H1 (cell line): ENCODE measurements around the gene SKP2. TPM values are rescaled to one million over a fixed set of nuclear protein-coding genes. Genes with fewer than 3 reads are reported as not detected.

Experiments used
- CTCF ChIA-PET: fragments of 300-600 bp; sonication (Branson Sonifier 250); formaldehyde crosslinking; loops from one replicate; lab custom pipeline; 2021; ENCODE audit not compliant: partially characterized antibody; lab: Charles Lee
- POLR2A ChIA-PET: fragments of 300-600 bp; sonication (Branson Sonifier 250); formaldehyde crosslinking; loops from one replicate; lab custom pipeline; 2021; ENCODE audit warnings: inconsistent platforms; ENCODE audit not compliant: partially characterized antibody; lab: Charles Lee
- DNase-seq, 2 experiments: peaks; one replicate each; pipeline versions ENCODE4 v3.0.0 to v3.0.0-alpha.2; 2010 to 2022; ENCODE audit warnings: low spot score in 2 of 2, low read depth in 1 of 2, mixed read lengths in 1 of 2
- FAIRE-seq: peaks from 2 replicates; lab custom pipeline; 2011; peaks lifted over from hg19 to GRCh38; lab: Jason Lieb, UNC
- H2AFZ ChIP-seq: 2 replicates; pipeline ENCODE4 v1.8.1; 2012; ENCODE audit warnings: low read length, inconsistent platforms
- H2AK5ac ChIP-seq: 2 replicates; pipeline ENCODE4 v1.6.1; 2013; ENCODE audit warnings: low read depth, low read length
- H2BK120ac ChIP-seq: replicated peaks from 2 replicates; pipeline ENCODE3; 2013; ENCODE audit warnings: low read depth, low read length, inconsistent platforms
- H2BK12ac ChIP-seq: 2 replicates; pipeline ENCODE4 v1.6.1; 2013; ENCODE audit warnings: low read depth, low read length
- H2BK15ac ChIP-seq: 2 replicates; pipeline ENCODE4 v1.6.1; 2013; ENCODE audit warnings: low read length
- H2BK20ac ChIP-seq: 2 replicates; pipeline ENCODE4 v1.6.1; 2013; ENCODE audit warnings: low read length
- H2BK5ac ChIP-seq: 2 replicates; pipeline ENCODE4 v1.6.1; 2013; ENCODE audit warnings: low read depth, low read length
- H3K14ac ChIP-seq: 2 replicates; pipeline ENCODE4 v1.6.1; 2013; ENCODE audit warnings: inconsistent platforms; ENCODE audit not compliant: insufficient read length
- H3K18ac ChIP-seq: 2 replicates; pipeline ENCODE4 v1.6.1; 2013; ENCODE audit warnings: low read length; ENCODE audit errors: extremely low read depth
- H3K23ac ChIP-seq: 2 replicates; pipeline ENCODE4 v1.6.1; 2013; ENCODE audit warnings: inconsistent platforms; ENCODE audit not compliant: insufficient read length
- H3K23me2 ChIP-seq: 2 replicates; pipeline ENCODE4 v1.6.1; 2013; ENCODE audit warnings: low read depth, low read length
- H3K27ac ChIP-seq: 2 replicates; pipeline ENCODE4 v1.6.1; 2011; ENCODE audit warnings: low read depth, low read length, inconsistent platforms
- H3K27me3 ChIP-seq, 4 experiments: replicated peaks in 1 of 4; 1 replicate in 1 of 4; 2 replicates in 3 of 4; pipeline versions ENCODE4 v1.6.1 to v1.8.1; 2011 to 2013; ENCODE audit warnings: low read length in 3 of 4, mild to moderate bottlenecking in 3 of 4, inconsistent platforms in 2 of 4, mixed read lengths in 2 of 4, moderate library complexity in 1 of 4; ENCODE audit not compliant: control insufficient read depth in 3 of 4, insufficient read depth in 3 of 4; ENCODE audit errors: extremely low read depth in 1 of 4
- H3K36me3 ChIP-seq, 4 experiments: 2 replicates each; pipeline versions ENCODE4 v1.6.1 to v1.8.1; 2011 to 2013; ENCODE audit warnings: mild to moderate bottlenecking in 4 of 4, low read length in 3 of 4, moderate library complexity in 2 of 4, control low read depth in 1 of 4, inconsistent platforms in 1 of 4; ENCODE audit not compliant: insufficient read depth in 4 of 4, control insufficient read depth in 2 of 4
- H3K4ac ChIP-seq: replicated peaks from 2 replicates; pipeline ENCODE3; 2013; ENCODE audit warnings: low read length, low read depth, mixed read lengths, inconsistent platforms; ENCODE audit not compliant: insufficient read length
- H3K4me1 ChIP-seq, 4 experiments: replicated peaks in 1 of 4; 1 replicate in 1 of 4; 2 replicates in 3 of 4; pipeline versions ENCODE4 v1.6.1 to v1.8.1; 2011 to 2013; ENCODE audit warnings: low read length in 3 of 4, inconsistent platforms in 2 of 4, mixed read lengths in 1 of 4; ENCODE audit not compliant: insufficient read depth in 4 of 4, control insufficient read depth in 3 of 4
- H3K4me2 ChIP-seq, 2 experiments: 2 replicates each; pipeline versions ENCODE4 v1.6.1 to v1.8.1; 2011 to 2013; ENCODE audit warnings: low read depth in 2 of 2, low read length in 2 of 2, control low read depth in 1 of 2, inconsistent platforms in 1 of 2, mild to moderate bottlenecking in 1 of 2; ENCODE audit not compliant: insufficient read depth in 1 of 2
- H3K4me3 ChIP-seq, 4 experiments: fragments of 200-600, 300-600 bp in 1 of 4; sonication (generic), shearing (Covaris generic), sonication (Bioruptor Twin) in 1 of 4; 2 replicates each; pipeline versions ENCODE4 v1.5.1 to v1.8.1; 2011 to 2016; ENCODE audit warnings: low read length in 4 of 4, low read depth in 3 of 4, control low read depth in 2 of 4, inconsistent platforms in 2 of 4, mild to moderate bottlenecking in 2 of 4, mixed read lengths in 1 of 4, moderate library complexity in 1 of 4; ENCODE audit not compliant: insufficient read depth in 2 of 4; ENCODE audit errors: extremely low read depth in 1 of 4
- H3K56ac ChIP-seq: replicated peaks from 2 replicates; pipeline ENCODE3; 2013; ENCODE audit warnings: low read depth, mild to moderate bottlenecking, mixed read lengths, low read length, inconsistent platforms; ENCODE audit not compliant: insufficient read length
- H3K79me1 ChIP-seq: 2 replicates; pipeline ENCODE4 v1.6.1; 2013; ENCODE audit warnings: low read depth, low read length, control low read depth
- H3K79me2 ChIP-seq, 2 experiments: 2 replicates each; pipeline versions ENCODE4 v1.6.1 to v1.8.1; 2012 to 2013; ENCODE audit warnings: low read length in 2 of 2, mild to moderate bottlenecking in 2 of 2, inconsistent platforms in 1 of 2; ENCODE audit not compliant: insufficient read depth in 2 of 2, control insufficient read depth in 1 of 2
- H3K9ac ChIP-seq, 4 experiments: replicated peaks in 1 of 4; 1 replicate in 1 of 4; 2 replicates in 3 of 4; pipeline versions ENCODE4 v1.6.1 to v1.8.1; 2011 to 2013; ENCODE audit warnings: low read depth in 3 of 4, low read length in 3 of 4, control low read depth in 2 of 4, mild to moderate bottlenecking in 2 of 4, moderate library complexity in 2 of 4, inconsistent platforms in 1 of 4; ENCODE audit errors: extremely low read depth in 1 of 4
- H3K9me3 ChIP-seq, 2 experiments: 2 replicates each; pipeline versions ENCODE4 v1.6.1 to v1.8.1; 2012 to 2013; ENCODE audit warnings: mild to moderate bottlenecking in 2 of 2, moderate library complexity in 2 of 2, control low read depth in 1 of 2, inconsistent platforms in 1 of 2, low read depth in 1 of 2, low read length in 1 of 2, mixed read lengths in 1 of 2; ENCODE audit not compliant: insufficient read depth in 2 of 2
- H4K20me1 ChIP-seq, 2 experiments: replicated peaks in 1 of 2; 2 replicates each; pipeline versions ENCODE3 to v1.8.1; 2011 to 2013; ENCODE audit warnings: inconsistent platforms in 2 of 2, low read length in 2 of 2, mild to moderate bottlenecking in 1 of 2; ENCODE audit not compliant: insufficient read depth in 2 of 2, control insufficient read depth in 1 of 2
- H4K5ac ChIP-seq: 2 replicates; pipeline ENCODE4 v1.6.1; 2013; ENCODE audit warnings: low read length, low read depth, mixed read lengths, inconsistent platforms; ENCODE audit not compliant: insufficient read length
- H4K8ac ChIP-seq: 2 replicates; pipeline ENCODE4 v1.8.0; 2013; ENCODE audit warnings: mild to moderate bottlenecking, moderate library complexity, low read length, inconsistent platforms; ENCODE audit not compliant: insufficient read depth; ENCODE audit errors: extremely low read depth
- H4K91ac ChIP-seq: replicated peaks from 2 replicates; pipeline ENCODE3; 2013; ENCODE audit warnings: low read length, mixed read lengths, inconsistent platforms; ENCODE audit not compliant: insufficient read length
- BACH1 ChIP-seq: IDR thresholded peaks from 2 replicates; pipeline ENCODE4 v1.6.1; 2012; ENCODE audit warnings: low read length, improper control_type of control experiment
- CBX8 ChIP-seq: fragments of 300-800, 300-1000 bp; sonication (generic); IDR thresholded peaks from 2 replicates; pipeline ENCODE4 v1.7.1; 2016; ENCODE audit warnings: low read depth, low read length, borderline replicate concordance
- CREB1 ChIP-seq: IDR thresholded peaks from 2 replicates; pipeline ENCODE4 v1.6.1; 2012; ENCODE audit warnings: inconsistent platforms
- JUN ChIP-seq: IDR thresholded peaks from 2 replicates; pipeline ENCODE4 v1.6.1; 2011; ENCODE audit warnings: low read depth, mild to moderate bottlenecking, improper control_type of control experiment, low read length
- KDM4A ChIP-seq: IDR thresholded peaks from one replicate; pipeline ENCODE4 v1.7.1; 2012; ENCODE audit warnings: low read depth, mild to moderate bottlenecking, moderate library complexity, low read length, inconsistent platforms; ENCODE audit not compliant: severe bottlenecking
- PHF8 ChIP-seq: fragments of 200-600 bp; sonication (generic); conservative IDR thresholded peaks from 2 replicates; pipeline ENCODE4 v1.7.1; 2012; ENCODE audit warnings: low read depth, mild to moderate bottlenecking, inconsistent platforms, low read length, moderate library complexity
- TAF1 ChIP-seq: IDR thresholded peaks from 2 replicates; pipeline ENCODE4 v1.6.1; 2011; ENCODE audit warnings: mild to moderate bottlenecking, low read depth, low read length
- TBP ChIP-seq: IDR thresholded peaks from 2 replicates; pipeline ENCODE4 v1.6.1; 2011; ENCODE audit warnings: low read depth, low read length, improper control_type of control experiment
- WGBS, 2 experiments: shearing (Covaris generic) in 1 of 2; methylation state at CpG; one replicate each; pipeline versions ENCODE4 v1.1.6 to v1.1.7; 2013 to 2015; ENCODE audit warnings: low lambda C conversion rate in 2 of 2, mixed read lengths in 2 of 2, inconsistent platforms in 1 of 2, low coverage in 1 of 2, missing lambda C conversion rate in 1 of 2; ENCODE audit not compliant: insufficient replicate concordance in 2 of 2, insufficient coverage in 1 of 2, insufficient read length in 1 of 2; ENCODE audit errors: extremely low coverage in 1 of 2, missing lambda C conversion rate in 1 of 2; 5-methylcytosine and 5-hydroxymethylcytosine counted together
- polyA plus RNA-seq, 7 experiments: library from polyadenylated mRNA; depleted of rRNA in 3 of 7; stranded (reverse) in 5 of 7; unstranded in 2 of 7; fragments of >200 nt in 5 of 7; fragments of 200-250 nt in 2 of 7; gene quantifications; 1 replicate in 5 of 7; 2 replicates in 1 of 7; 4 replicates in 1 of 7; pipeline versions ENCODE4 v1.2.1 to v1.2.3, GENCODE V29; 2011 to 2013; ENCODE audit warnings: missing spikeins in 2 of 7, mixed read lengths in 2 of 7
- total RNA-seq: library from RNA; stranded (reverse); fragmentation: NEBNext Ultra II Directional; extraction: Animal tissue kit (Norgen Biotek cat#: 25700); gene quantifications from 2 replicates; pipeline ENCODE4 v1.2.1, GENCODE V29; 2021
- TF ChIP-seq, protein P1 (sequence below), 3 experiments: IDR thresholded peaks; 1 replicate in 2 of 3; 2 replicates in 1 of 3; pipeline versions ENCODE4 v1.5.1 to v1.6.1; 2011; ENCODE audit warnings: low read length in 3 of 3, mild to moderate bottlenecking in 3 of 3, inconsistent platforms in 2 of 3, low read depth in 1 of 3, moderate library complexity in 1 of 3; ENCODE audit not compliant: insufficient read depth in 1 of 3; ENCODE audit errors: control extremely low read depth in 1 of 3
- TF ChIP-seq, protein P2 (sequence below): IDR thresholded peaks from 2 replicates; pipeline ENCODE4 v1.6.1; 2012; ENCODE audit warnings: low read length, inconsistent platforms

Gene SKP2
- total and polyA plus RNA-seq, 2 of the 8 experiments (the other 6 are each of a cell fraction or from before 2014, with no cell fraction given) = 49.9 to 104 TPM

DNA sequence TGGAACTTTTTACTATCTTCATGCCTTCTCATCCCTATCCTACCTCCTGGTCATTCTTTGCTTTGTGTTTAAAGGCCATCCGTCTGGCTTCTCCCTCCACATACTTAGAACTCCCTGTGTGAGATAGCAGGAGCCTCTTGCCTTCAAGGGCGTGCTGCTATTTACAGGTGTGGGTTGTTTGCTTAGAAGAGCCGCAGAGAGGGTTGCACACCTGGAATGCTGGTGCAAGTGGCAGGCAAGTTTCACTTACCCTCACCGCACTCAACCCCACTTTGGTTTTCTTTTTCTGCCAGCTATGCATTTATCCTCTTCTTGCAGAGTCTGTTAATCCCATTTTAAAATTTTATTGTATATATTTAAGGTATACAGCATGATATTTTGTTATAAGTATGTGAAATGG lies 12.6 kb downstream of the SKP2 start:
- no peak overlapping the region for H4K5ac ChIP-seq
- no peak overlapping the region for H4K8ac ChIP-seq
- H3K36me3 ChIP-seq = peaks cover 7 to 78% (median 46%) of the 10 kb centered on the region in 4 experiments; a peak in 7 of 8 replicates
- no peak overlapping the region for H2BK15ac ChIP-seq
- H3K23me2 ChIP-seq = no peaks in the 10 kb centered on the region
- H3K9me3 ChIP-seq = no peaks in the 10 kb centered on the region
- H3K79me1 ChIP-seq = peaks cover 4% of the 10 kb centered on the region
- no peak overlapping the region for H2BK12ac ChIP-seq
- no peak for DNase-seq
- no peak overlapping the region for H3K4me2 ChIP-seq
- no peak overlapping the region for H3K18ac ChIP-seq
- CTCF ChIA-PET = interaction anchor here (0.7 to 1.8 kb wide), 2 partner anchors 8 to 14 kb away, joined by 3 to 4 read pairs; no protein-coding TSS in a partner anchor
- no peak overlapping the region for H2AFZ ChIP-seq
- no peak for FAIRE-seq
- 87% methylated on average over 4 of the region's 4 CpGs; no CpG with 5 or more reads in 1 of the 2 experiments for WGBS, 2 experiments
- H3K4ac ChIP-seq = no peak overlapping the region
- H3K23ac ChIP-seq = no peak overlapping the region
- H2BK20ac ChIP-seq = no peak overlapping the region
- peaks cover 0 to 20% of the 10 kb centered on the region in 2 experiments; a peak in 2 of 4 replicates for H3K79me2 ChIP-seq
- H3K14ac ChIP-seq = no peak overlapping the region
- no peak overlapping the region for H2BK5ac ChIP-seq
- peaks cover 0 to 6% of the 10 kb centered on the region in 2 experiments for H4K20me1 ChIP-seq
- H3K27ac ChIP-seq = no peak overlapping the region
- H2AK5ac ChIP-seq = no peak overlapping the region
- no peak overlapping the region for H4K91ac ChIP-seq
- H3K56ac ChIP-seq = no peak overlapping the region
- no peaks in the 10 kb centered on the region for H3K27me3 ChIP-seq
- H3K4me3 ChIP-seq = no peak overlapping the region
- no peak overlapping the region for H2BK120ac ChIP-seq
- no peaks in the 10 kb centered on the region for H3K4me1 ChIP-seq
- H3K9ac ChIP-seq = no peak overlapping the region
- POLR2A ChIA-PET = interaction anchor here (1.3 kb wide), 1 partner anchor 10 kb away, joined by 3 read pairs; no protein-coding TSS in a partner anchor
- TF ChIP-seq BACH1 (no peak), KDM4A (no peak), TBP (no peak), CBX8 (no peak), JUN (no peak), TAF1 (no peak), CREB1 (no peak), PHF8 (no peak)
- TF ChIP-seq, protein P1, sequence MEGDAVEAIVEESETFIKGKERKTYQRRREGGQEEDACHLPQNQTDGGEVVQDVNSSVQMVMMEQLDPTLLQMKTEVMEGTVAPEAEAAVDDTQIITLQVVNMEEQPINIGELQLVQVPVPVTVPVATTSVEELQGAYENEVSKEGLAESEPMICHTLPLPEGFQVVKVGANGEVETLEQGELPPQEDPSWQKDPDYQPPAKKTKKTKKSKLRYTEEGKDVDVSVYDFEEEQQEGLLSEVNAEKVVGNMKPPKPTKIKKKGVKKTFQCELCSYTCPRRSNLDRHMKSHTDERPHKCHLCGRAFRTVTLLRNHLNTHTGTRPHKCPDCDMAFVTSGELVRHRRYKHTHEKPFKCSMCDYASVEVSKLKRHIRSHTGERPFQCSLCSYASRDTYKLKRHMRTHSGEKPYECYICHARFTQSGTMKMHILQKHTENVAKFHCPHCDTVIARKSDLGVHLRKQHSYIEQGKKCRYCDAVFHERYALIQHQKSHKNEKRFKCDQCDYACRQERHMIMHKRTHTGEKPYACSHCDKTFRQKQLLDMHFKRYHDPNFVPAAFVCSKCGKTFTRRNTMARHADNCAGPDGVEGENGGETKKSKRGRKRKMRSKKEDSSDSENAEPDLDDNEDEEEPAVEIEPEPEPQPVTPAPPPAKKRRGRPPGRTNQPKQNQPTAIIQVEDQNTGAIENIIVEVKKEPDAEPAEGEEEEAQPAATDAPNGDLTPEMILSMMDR (IDR thresholded peaks at IDR 0.05; ENCODE audit: control extremely low read depth in 1 of 3, insufficient read depth in 1 of 3, low read depth in 1 of 3, low read length in 3 of 3) = no peak
- TF ChIP-seq, protein P2, sequence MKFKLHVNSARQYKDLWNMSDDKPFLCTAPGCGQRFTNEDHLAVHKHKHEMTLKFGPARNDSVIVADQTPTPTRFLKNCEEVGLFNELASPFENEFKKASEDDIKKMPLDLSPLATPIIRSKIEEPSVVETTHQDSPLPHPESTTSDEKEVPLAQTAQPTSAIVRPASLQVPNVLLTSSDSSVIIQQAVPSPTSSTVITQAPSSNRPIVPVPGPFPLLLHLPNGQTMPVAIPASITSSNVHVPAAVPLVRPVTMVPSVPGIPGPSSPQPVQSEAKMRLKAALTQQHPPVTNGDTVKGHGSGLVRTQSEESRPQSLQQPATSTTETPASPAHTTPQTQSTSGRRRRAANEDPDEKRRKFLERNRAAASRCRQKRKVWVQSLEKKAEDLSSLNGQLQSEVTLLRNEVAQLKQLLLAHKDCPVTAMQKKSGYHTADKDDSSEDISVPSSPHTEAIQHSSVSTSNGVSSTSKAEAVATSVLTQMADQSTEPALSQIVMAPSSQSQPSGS = no peak
